ENCODE measurements around the gene TCF3. TPM values are rescaled to one million over a fixed set of nuclear protein-coding genes. Genes with fewer than 3 reads are reported as not detected.

TCF3 gene
- total RNA-seq, 4 donors from 2014 or later: 21.2 to 62.0 (median 39.6) TPM

GRCh38 chr19:1592024-1592754, 60.2 kb downstream of the TCF3 start:
- H3K36me3 ChIP-seq: peaks cover 0 to 24% of the 10 kb centered on the region in 2 donors
- TF ChIP-seq POLR2A (IDR thresholded peaks at IDR 0.05) (peak; percentile 65 to 84), EP300 (IDR thresholded peaks at IDR 0.05) (no peak), POLR2AphosphoS5 (IDR thresholded peaks at IDR 0.05) (peak; percentile 72)
- peak; percentile 92 for ATAC-seq
- 0% methylated on average over 2 of the region's 94 CpGs; no CpG with 5 or more reads in 1 of the 2 donors for WGBS, 2 donors (ENCODE audit: low coverage in 1 of 2)
- H3K27ac ChIP-seq: peak overlapping the region; percentile 88 to 100 (median 97)
- no peaks in the 10 kb centered on the region for H3K27me3 ChIP-seq
- peak overlapping the region; percentile 73 to 93 for H3K4me3 ChIP-seq
- H3K9me3 ChIP-seq: no peaks in the 10 kb centered on the region
- H3K4me1 ChIP-seq: peaks cover 0 to 35% (median 15%) of the 10 kb centered on the region in 3 donors

- H3K9me3 ChIP-seq: no peaks in the 10 kb centered on the region
- H3K36me3 ChIP-seq: peaks cover 0 to 17% of the 10 kb centered on the region in 2 donors
- WGBS, 2 donors (ENCODE audit: low coverage in 1 of 2): 0 to 3% methylated on average over 4 to 6 of the region's 31 CpGs
- peaks cover 0 to 35% (median 15%) of the 10 kb centered on the region in 3 donors for H3K4me1 ChIP-seq
- TF ChIP-seq EP300 (IDR thresholded peaks at IDR 0.05) (no peak), POLR2A (IDR thresholded peaks at IDR 0.05) (no peak), CTCF (IDR thresholded peaks at IDR 0.05) (no peak), POLR2AphosphoS5 (IDR thresholded peaks at IDR 0.05) (no peak)
- ATAC-seq: no peak
- peak overlapping the region; percentile 73 to 93 for H3K4me3 ChIP-seq
- no peaks in the 10 kb centered on the region for H3K27me3 ChIP-seq
- peak overlapping the region; percentile 82 to 100 (median 97) for H3K27ac ChIP-seq
These were observed 60.9 kb downstream of the TCF3 start for GRCh38 chr19:1591421-1592023.

- Histone ChIP-seq H3K4me1 (peaks cover 0 to 35% (median 15%) of the 10 kb centered on the region in 3 donors), H3K36me3 (peaks cover 0 to 10% of the 10 kb centered on the region in 2 donors), H3K27ac (peak overlapping the region in 2 of 4 donors; percentile 97), H3K4me3 (peak overlapping the region in 1 of 2 donors; percentile 73), H3K27me3 (no peaks in the 10 kb centered on the region), H3K9me3 (no peaks in the 10 kb centered on the region)
- 4 to 32% methylated on average over 4 to 9 of the region's 10 CpGs for WGBS, 2 donors (ENCODE audit: low coverage in 1 of 2)
- no peak for ATAC-seq
- TF ChIP-seq POLR2AphosphoS5 (IDR thresholded peaks at IDR 0.05) (no peak), CTCF (IDR thresholded peaks at IDR 0.05) (no peak), EP300 (IDR thresholded peaks at IDR 0.05) (no peak), POLR2A (IDR thresholded peaks at IDR 0.05) (no peak)
These were observed 61.6 kb downstream of the TCF3 start for GRCh38 chr19:1590641-1591397.

- no peaks in the 10 kb centered on the region for H3K27me3 ChIP-seq
- H3K4me3 ChIP-seq: no peak overlapping the region
- WGBS, 2 donors (ENCODE audit: low coverage in 1 of 2): 54 to 60% methylated on average over 1 to 4 of the region's 9 CpGs
- H3K9me3 ChIP-seq: no peaks in the 10 kb centered on the region
- H3K4me1 ChIP-seq: peaks cover 0 to 26% (median 11%) of the 10 kb centered on the region in 3 donors
- TF ChIP-seq CTCF (IDR thresholded peaks at IDR 0.05) (no peak), EP300 (IDR thresholded peaks at IDR 0.05) (no peak), POLR2A (IDR thresholded peaks at IDR 0.05) (no peak), POLR2AphosphoS5 (IDR thresholded peaks at IDR 0.05) (no peak)
- ATAC-seq: no peak
- H3K27ac ChIP-seq: no peak overlapping the region
- peaks cover 0 to 21% of the 10 kb centered on the region in 2 donors for H3K36me3 ChIP-seq
These were observed 64.5 kb downstream of the TCF3 start for GRCh38 chr19:1587872-1588271.

GRCh38 chr19:1585243-1585580, 67.2 kb downstream of the TCF3 start:
- no peak for TF ChIP-seq POLR2A (IDR thresholded peaks at IDR 0.05)
- TF ChIP-seq CTCF (IDR thresholded peaks at IDR 0.05): no peak
- Histone ChIP-seq H3K9me3 (no peaks in the 10 kb centered on the region), H3K4me3 (no peak overlapping the region), H3K4me1 (peaks cover 0 to 8% (median 0%) of the 10 kb centered on the region in 3 donors), H3K27ac (no peak overlapping the region), H3K27me3 (no peaks in the 10 kb centered on the region), H3K36me3 (peaks cover 0 to 48% of the 10 kb centered on the region in 2 donors)
- WGBS, 2 donors (ENCODE audit: low coverage in 1 of 2): no CpG with 5 or more reads among the region's 13 CpGs
- peak; percentile 12 for ATAC-seq
